NCI-H2171 treated with DMSO at 0.1 percent for 48 hours (cell line): ENCODE data around the gene DIAPH2.
"Not testable (repeated sequence)": the region's sequence is repeated elsewhere in the genome, so short reads cannot be mapped to it uniquely, and the experiment has no call there.

Experiments
- DNase-seq: peaks from one replicate; lab custom pipeline; 2025; lab: John Stamatoyannopoulos, UW

DIAPH2 gene

GRCh38 chrX:96833333-96833732, 148.7 kb downstream of the DIAPH2 start:
- no peak for DNase-seq

DNA sequence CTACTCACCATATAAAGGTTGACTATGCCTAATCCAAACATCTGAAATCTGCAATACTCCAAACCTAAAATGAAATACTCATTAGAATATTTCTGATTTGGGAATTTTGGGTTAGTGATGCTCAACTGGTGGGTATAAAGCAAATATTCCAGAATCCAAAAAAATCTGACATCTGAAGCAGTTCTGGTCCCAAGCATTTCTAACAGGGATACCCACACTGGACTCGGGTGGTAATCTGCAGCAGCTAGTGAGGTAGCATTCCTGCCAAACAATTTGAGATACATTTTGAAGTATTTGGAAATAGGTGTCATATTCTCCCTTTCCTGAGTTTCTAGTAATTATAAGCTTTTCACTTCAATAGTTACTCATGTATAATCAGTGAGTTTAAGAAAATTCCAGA, 149.5 kb downstream of the DIAPH2 start:
- no peak for DNase-seq

- DNase-seq, result peak; percentile 60
Measured at GRCh38 chrX:96835660-96836289, 151.1 kb downstream of the DIAPH2 start.

DNA sequence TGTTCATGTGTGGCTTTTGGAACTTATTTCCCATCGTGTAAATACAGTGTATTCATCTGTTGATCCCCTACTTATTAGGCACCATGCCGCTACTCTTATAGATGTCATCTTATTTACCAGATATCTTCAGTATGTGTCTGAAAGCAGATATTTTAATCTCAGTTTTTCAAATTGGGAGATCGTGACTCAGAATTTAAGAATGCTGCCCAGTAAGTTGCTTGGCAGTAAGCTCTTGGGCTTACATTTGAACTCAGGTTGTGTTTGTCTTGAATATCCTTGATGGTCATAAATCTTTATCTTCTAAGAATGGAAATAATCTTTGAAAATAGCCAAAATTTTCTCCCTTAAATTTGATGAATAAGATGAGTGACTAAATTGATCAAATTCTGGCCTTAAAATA, 153.2 kb downstream of the DIAPH2 start:
- DNase-seq, result no peak

GRCh38 chrX:96838537-96838936, 153.9 kb downstream of the DIAPH2 start:
- DNase-seq, result no peak

GRCh38 chrX:96841325-96841724, 156.7 kb downstream of the DIAPH2 start:
- no peak for DNase-seq

GRCh38 chrX:96841866-96842265, 157.2 kb downstream of the DIAPH2 start:
- not testable (repeated sequence) for DNase-seq

DNA sequence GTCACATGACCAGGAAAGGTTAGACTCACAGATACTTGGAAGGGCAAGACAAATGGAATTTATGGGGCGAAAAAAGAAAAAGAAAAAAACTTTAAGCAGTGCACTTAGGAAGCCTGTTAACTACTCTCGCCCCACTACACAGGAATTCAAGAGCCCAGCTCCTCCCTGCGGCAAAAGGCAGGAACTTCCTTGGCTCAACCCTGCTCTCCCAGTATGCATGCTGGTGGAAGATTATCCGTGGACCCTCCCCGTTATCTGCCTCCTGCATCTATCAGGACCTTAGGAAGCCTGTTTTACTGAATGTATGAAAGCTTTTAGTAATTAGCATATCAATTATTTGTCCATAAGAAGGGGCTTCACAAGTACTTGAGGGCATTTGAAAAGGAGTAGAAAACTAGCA, 158.9 kb downstream of the DIAPH2 start:
- no peak for DNase-seq

- DNase-seq, result no peak
Measured at GRCh38 chrX:96846841-96847240, 162.2 kb downstream of the DIAPH2 start.

- not testable (repeated sequence) for DNase-seq
Measured at GRCh38 chrX:96859422-96859821, 174.8 kb downstream of the DIAPH2 start.

DNA sequence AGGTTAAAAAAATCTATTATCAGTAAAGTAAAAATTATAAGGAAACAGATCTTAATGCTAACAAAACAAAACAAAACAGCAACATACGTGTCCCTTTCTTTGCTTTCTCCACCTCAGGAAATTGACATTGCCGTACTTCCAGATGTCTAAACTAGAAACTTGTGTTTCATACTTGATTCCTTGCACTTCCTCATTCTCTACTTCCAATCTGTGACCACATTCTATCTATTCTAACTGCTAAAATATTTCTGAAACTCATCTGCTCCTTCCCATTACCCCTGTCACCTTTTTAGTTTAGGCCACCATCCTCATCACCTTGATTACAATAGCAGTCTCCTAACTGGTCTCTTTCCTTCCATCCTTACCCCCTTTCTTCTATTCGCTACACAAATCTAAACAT, 176.6 kb downstream of the DIAPH2 start:
- no peak for DNase-seq

GRCh38 chrX:96861661-96862060, 177.0 kb downstream of the DIAPH2 start:
- no peak for DNase-seq

GRCh38 chrX:96883608-96884007, 199.0 kb downstream of the DIAPH2 start, which contains the start of gene RPA4:
TSS of gene RPA4 (plus strand) at chrX:96883908. CDS start at chrX:96884311, 403 bp downstream.
- DNase-seq, result no peak

- no peak for DNase-seq
Measured at GRCh38 chrX:96884027-96884426, 199.4 kb downstream of the DIAPH2 start.

GRCh38 chrX:96889726-96890125, 205.1 kb downstream of the DIAPH2 start:
- no peak for DNase-seq

GRCh38 chrX:96906741-96907140, 222.1 kb downstream of the DIAPH2 start:
- no peak for DNase-seq

DNA sequence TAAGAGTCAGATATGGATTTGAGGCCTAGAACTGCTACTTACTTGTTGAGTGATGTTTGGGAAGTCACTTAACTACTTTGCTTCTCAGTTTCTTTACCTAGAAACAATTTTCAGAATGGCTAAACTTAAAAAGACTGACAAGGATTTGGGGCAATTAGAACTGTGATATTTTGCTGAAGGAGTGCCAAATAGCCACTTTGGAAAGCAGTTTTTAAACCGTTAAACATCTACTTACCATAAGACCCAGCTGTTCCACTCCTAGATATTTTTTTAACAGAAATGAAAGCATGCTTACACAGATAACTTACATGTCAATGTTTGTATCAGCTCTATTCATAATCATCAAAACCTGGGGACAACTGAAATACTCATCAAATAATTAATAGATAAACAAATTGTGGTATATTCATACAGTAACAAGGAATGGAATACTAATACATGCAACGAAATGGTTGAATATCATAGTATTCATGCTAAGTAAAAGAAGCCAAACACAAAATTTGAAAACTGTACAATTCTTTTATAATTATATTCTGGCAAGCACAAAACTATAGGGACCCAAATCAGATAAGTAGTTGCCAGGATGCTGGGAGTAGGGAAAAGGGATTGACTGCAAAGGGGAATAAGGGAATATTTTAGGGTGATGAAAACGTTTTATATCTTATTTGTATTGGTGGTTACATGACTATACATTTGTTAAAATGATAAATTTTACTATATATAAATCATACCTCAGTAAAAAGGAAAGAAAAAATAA, 223.1 kb downstream of the DIAPH2 start:
- DNase-seq, result peak; percentile 6

- no peak for DNase-seq
Measured at GRCh38 chrX:96909291-96909690, 224.6 kb downstream of the DIAPH2 start.

- peak; percentile 15 for DNase-seq
Measured at GRCh38 chrX:96918864-96919263, 234.2 kb downstream of the DIAPH2 start.

DNA sequence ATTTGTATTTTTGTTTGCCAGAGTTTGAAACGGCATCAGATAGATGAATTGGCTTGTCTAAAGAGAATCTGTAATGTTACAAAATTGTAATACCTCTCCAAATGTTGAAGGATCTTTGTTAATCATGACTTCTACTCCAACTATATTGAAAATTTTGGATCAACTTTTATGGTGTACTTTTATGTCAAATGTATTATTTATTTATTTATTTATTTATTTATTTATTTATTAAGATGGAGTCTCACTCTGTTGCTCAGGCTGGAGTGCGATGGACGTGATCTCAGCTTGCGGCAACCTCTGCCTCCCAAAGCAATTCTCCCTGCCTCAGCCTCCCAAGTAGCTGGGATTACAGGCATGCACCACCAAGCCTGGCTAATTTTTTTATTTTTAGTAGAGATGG, 235.0 kb downstream of the DIAPH2 start:
- no peak for DNase-seq

GRCh38 chrX:96924581-96924980, 239.9 kb downstream of the DIAPH2 start:
- DNase-seq, result no peak

DNA sequence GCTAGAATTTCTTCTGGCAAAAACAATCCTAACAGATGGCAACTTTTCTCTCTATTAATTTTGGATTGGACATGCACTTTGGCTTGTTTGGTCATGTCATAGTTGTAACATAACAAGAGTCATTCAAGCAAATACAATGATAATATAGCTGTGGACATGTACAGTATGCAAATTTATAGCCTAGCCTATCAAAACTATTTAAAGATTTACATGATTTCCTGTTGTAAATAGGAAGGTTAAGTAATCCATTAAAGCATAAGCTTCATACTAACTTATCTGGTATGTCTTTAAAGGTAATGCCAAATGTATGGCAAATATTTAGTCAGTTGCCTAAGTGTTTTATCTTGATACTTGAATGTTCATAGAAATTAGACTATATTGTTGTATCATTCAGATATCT, 244.4 kb downstream of the DIAPH2 start:
- peak; percentile 77 for DNase-seq

DNA sequence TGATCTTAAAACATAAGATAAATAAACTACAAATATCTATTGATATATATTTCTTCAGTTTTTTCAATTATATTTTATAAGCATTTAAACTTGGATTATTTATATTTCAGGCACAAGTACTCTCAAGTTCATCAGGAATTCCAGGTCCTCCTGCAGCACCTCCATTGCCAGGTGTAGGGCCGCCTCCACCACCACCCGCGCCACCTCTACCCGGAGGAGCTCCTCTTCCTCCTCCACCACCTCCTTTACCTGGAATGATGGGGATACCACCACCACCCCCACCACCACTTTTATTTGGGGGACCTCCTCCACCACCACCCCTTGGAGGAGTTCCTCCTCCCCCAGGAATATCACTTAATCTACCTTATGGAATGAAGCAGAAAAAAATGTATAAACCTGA, 273.1 kb downstream of the DIAPH2 start:
- DNase-seq, result no peak

- DNase-seq, result no peak
Measured at GRCh38 chrX:96971812-96972211, 287.2 kb downstream of the DIAPH2 start.
